HepG2 (cell line): ENCODE measurements around the gene CLMP. TPM values are rescaled to one million over a fixed set of nuclear protein-coding genes. Genes with fewer than 3 reads are reported as not detected.

ENCODE experiments used
- ATAC-seq: fragments of 200-7000 bp; cut with Tn5 transposase; 3 replicates; pipeline ENCODE4 v1.9.1; 2020; ENCODE audit warnings: mild to moderate bottlenecking, moderate library complexity
- BruUV-seq: library from RNA; stranded (reverse); fragments of 400-500 nt; replicated peaks from 2 replicates; lab custom pipeline; 2021; lab: Mats Ljungman, UMichigan
- CTCF ChIA-PET: fragments of 300-600 bp; formaldehyde crosslinking; extraction: SDS; loops from one replicate; lab custom pipeline; 2021; ENCODE audit warnings: low total read pairs, inconsistent platforms, low intra/inter-chr PET ratio; lab: Yijun Ruan, JAX
- POLR2A ChIA-PET: fragments of 350-600 bp; sonication (Branson Sonifier 250); formaldehyde crosslinking; loops from one replicate; lab custom pipeline; 2020; ENCODE audit warnings: antibody characterized with exemption, inconsistent platforms; lab: Yijun Ruan, JAX
- DNase-seq: peaks from one replicate; pipeline ENCODE4 v3.0.0-alpha.2; 2015; ENCODE audit warnings: low spot score
- FAIRE-seq: peaks from 3 replicates; lab custom pipeline; 2011; peaks lifted over from hg19 to GRCh38; lab: Jason Lieb, UNC
- H2AFZ ChIP-seq: one replicate; pipeline ENCODE4 v1.6.1; 2011; ENCODE audit warnings: low read length, inconsistent platforms
- H3K27ac ChIP-seq: fragments of 300-600 bp; 3 replicates; pipeline ENCODE4 v1.8.0; 2011; ENCODE audit warnings: mixed run types, mild to moderate bottlenecking, mixed read lengths, low read length, inconsistent platforms; ENCODE audit not compliant: insufficient read depth; ENCODE audit errors: extremely low read length
- H3K27me3 ChIP-seq, 2 experiments: fragments of 200-600 bp in 1 of 2; 2 replicates in 1 of 2; 3 replicates in 1 of 2; pipeline versions ENCODE4 v1.6.0 to v1.8.0; 2011; ENCODE audit warnings: low read length in 2 of 2, mild to moderate bottlenecking in 2 of 2, moderate library complexity in 2 of 2, inconsistent platforms in 1 of 2; ENCODE audit not compliant: insufficient read depth in 2 of 2, control insufficient read depth in 1 of 2
- H3K36me3 ChIP-seq, 2 experiments: fragments of 200-600 bp in 1 of 2; replicated peaks in 1 of 2; 2 replicates in 1 of 2; 3 replicates in 1 of 2; pipeline versions ENCODE4 v1.5.1 to v1.8.0; 2011; ENCODE audit warnings: low read length in 2 of 2, inconsistent platforms in 1 of 2; ENCODE audit not compliant: insufficient read depth in 2 of 2, control insufficient read depth in 1 of 2
- H3K4me1 ChIP-seq: 2 replicates; pipeline ENCODE4 v1.5.1; 2012; ENCODE audit warnings: low read length, inconsistent platforms; ENCODE audit not compliant: insufficient read depth
- H3K4me2 ChIP-seq: 2 replicates; pipeline ENCODE4 v1.6.0; 2011; ENCODE audit warnings: low read depth, low read length, inconsistent platforms
- H3K4me3 ChIP-seq, 3 experiments: fragments of 200-600 bp in 1 of 3; sonication (generic), shearing (Covaris generic) in 1 of 3; replicated peaks in 1 of 3; 2 replicates each; pipeline ENCODE4 v1.5.1; 2011 to 2016; ENCODE audit warnings: low read length in 3 of 3, inconsistent platforms in 2 of 3, low read depth in 2 of 3, mild to moderate bottlenecking in 2 of 3, control low read depth in 1 of 3, mixed read lengths in 1 of 3; ENCODE audit not compliant: insufficient read depth in 1 of 3
- H3K79me2 ChIP-seq: one replicate; pipeline ENCODE4 v1.6.1; 2011; ENCODE audit warnings: low read length, inconsistent platforms; ENCODE audit not compliant: insufficient read depth
- H3K9ac ChIP-seq: 2 replicates; pipeline ENCODE4 v1.6.0; 2011; ENCODE audit warnings: mild to moderate bottlenecking, low read depth, low read length, inconsistent platforms; ENCODE audit not compliant: insufficient read depth
- H3K9me3 ChIP-seq: 2 replicates; pipeline ENCODE4 v1.5.1; 2012; ENCODE audit warnings: mild to moderate bottlenecking, low read length
- H4K20me1 ChIP-seq: 2 replicates; pipeline ENCODE4 v1.6.0; 2011; ENCODE audit warnings: inconsistent platforms, mild to moderate bottlenecking, low read length, moderate library complexity; ENCODE audit not compliant: insufficient read depth
- GABPA ChIP-seq, 2 experiments: IDR thresholded peaks; 2 replicates each; pipeline ENCODE4 v1.6.1; 2011 to 2016; ENCODE audit warnings: low read depth in 2 of 2, low read length in 1 of 2, missing biosample characterization in 1 of 2, missing genetic modification characterization in 1 of 2
- GMEB1 ChIP-seq: sonication (generic); formaldehyde crosslinking; IDR thresholded peaks from 2 replicates; pipeline ENCODE4 v1.5.1; 2020; ENCODE audit warnings: missing genetic modification reagents, mild to moderate bottlenecking, borderline replicate concordance
- ZBTB49 ChIP-seq: sonication (generic); formaldehyde crosslinking; IDR thresholded peaks from 2 replicates; pipeline ENCODE4 v1.4.0; 2020; ENCODE audit warnings: missing genetic modification reagents, borderline replicate concordance
- ZMAT5 ChIP-seq: sonication (generic); formaldehyde crosslinking; IDR thresholded peaks from 2 replicates; pipeline ENCODE4 v1.5.0; 2020; ENCODE audit warnings: mild to moderate bottlenecking, low read depth, missing genetic modification reagents, borderline replicate concordance
- WGBS: methylation state at CpG from one replicate; pipeline ENCODE4 v1.1.6; 2017; ENCODE audit warnings: low lambda C conversion rate; 5-methylcytosine and 5-hydroxymethylcytosine counted together
- in situ Hi-C: cut with HindIII; loops from 2 replicates; pipeline ENCODE4 v1.10.0; 2017; ENCODE audit warnings: low pct_unique_long_range_greater_than_20kb; ENCODE audit not compliant: extremely low pct_ligation_motif_present
- intact Hi-C: fragments of 100-400 bp; cut with micrococcal nuclease; formaldehyde crosslinking; loops from one replicate; pipeline ENCODE4 v1.10.0; 2022; ENCODE audit not compliant: unreplicated experiment
- polyA plus RNA-seq, 8 experiments: library from polyadenylated mRNA; depleted of rRNA in 3 of 8; stranded (reverse) in 7 of 8; unstranded in 1 of 8; fragments of >200 nt; fragmentation: Illumina TruSeq in 4 of 8; extraction: Trizol in 4 of 8; gene quantifications; 2 replicates each; pipeline versions ENCODE4 v1.2.1 to v1.2.3, GENCODE V29; 2011 to 2016; ENCODE audit warnings: low read depth in 4 of 8, missing spikeins in 1 of 8, mixed read lengths in 1 of 8; ENCODE audit not compliant: insufficient read depth in 1 of 8
- total RNA-seq, 5 experiments: library from RNA; depleted of rRNA; stranded (reverse); fragments of >200 nt; fragmentation: Illumina TruSeq; extraction: Trizol; gene quantifications; 2 replicates each; pipeline ENCODE4 v1.2.3, GENCODE V29; 2016; ENCODE audit warnings: low read depth in 1 of 5

Gene CLMP
- total and polyA plus RNA-seq, 2 of the 13 experiments (the other 11 are each of a cell fraction or from before 2014, with no cell fraction given), result not detected

GRCh38 chr11:123203471-123203870 is 8.4 kb upstream of the CLMP start:
- in situ Hi-C loops, result no loop called here
- TF ChIP-seq GMEB1 (CRISPR knock-in tag) (no peak), ZBTB49 (CRISPR knock-in tag) (no peak), GABPA (IDR thresholded peaks at IDR 0.05; ENCODE audit: low read depth, low read length) (no peak), GABPA (CRISPR knock-in tag; IDR thresholded peaks at IDR 0.05; ENCODE audit: low read depth) (no peak), ZMAT5 (CRISPR knock-in tag) (no peak)
- DNase-seq (no peak), ATAC-seq (no peak), FAIRE-seq (no peak)
- intact Hi-C loops, result no loop called here
- H4K20me1 ChIP-seq, result no peaks in the 10 kb centered on the region
- ChIA-PET CTCF (no interaction called here), POLR2A (no interaction called here)
- no peak overlapping the region for H3K4me3 ChIP-seq
- H3K27ac ChIP-seq, result no peak overlapping the region
- H3K4me2 ChIP-seq, result no peak overlapping the region
- no peak overlapping the region for H3K9ac ChIP-seq
- 22% methylated on average over 3 of the region's 4 CpGs for WGBS
- peaks cover 2 to 42% of the 10 kb centered on the region in 2 experiments; a peak in 3 of 5 replicates for H3K27me3 ChIP-seq
- H3K9me3 ChIP-seq, result no peaks in the 10 kb centered on the region
- no peaks in the 10 kb centered on the region for H3K79me2 ChIP-seq
- H3K4me1 ChIP-seq, result no peaks in the 10 kb centered on the region
- no TSS peak for BruUV-seq
- H2AFZ ChIP-seq, result no peak overlapping the region
- no peaks in the 10 kb centered on the region for H3K36me3 ChIP-seq
